HG02970 (cell line): ENCODE results near the gene GAL3ST3.

ENCODE experiments used
- ATAC-seq: cut with Tn5 transposase; IDR thresholded peaks from one replicate; pipeline ENCODE4 v1.9.1; 2021; ENCODE audit warnings: mild to moderate bottlenecking, moderate library complexity, moderate number of reproducible peaks; ENCODE audit not compliant: unreplicated experiment, low FRiP score

The GAL3ST3 gene

DNA sequence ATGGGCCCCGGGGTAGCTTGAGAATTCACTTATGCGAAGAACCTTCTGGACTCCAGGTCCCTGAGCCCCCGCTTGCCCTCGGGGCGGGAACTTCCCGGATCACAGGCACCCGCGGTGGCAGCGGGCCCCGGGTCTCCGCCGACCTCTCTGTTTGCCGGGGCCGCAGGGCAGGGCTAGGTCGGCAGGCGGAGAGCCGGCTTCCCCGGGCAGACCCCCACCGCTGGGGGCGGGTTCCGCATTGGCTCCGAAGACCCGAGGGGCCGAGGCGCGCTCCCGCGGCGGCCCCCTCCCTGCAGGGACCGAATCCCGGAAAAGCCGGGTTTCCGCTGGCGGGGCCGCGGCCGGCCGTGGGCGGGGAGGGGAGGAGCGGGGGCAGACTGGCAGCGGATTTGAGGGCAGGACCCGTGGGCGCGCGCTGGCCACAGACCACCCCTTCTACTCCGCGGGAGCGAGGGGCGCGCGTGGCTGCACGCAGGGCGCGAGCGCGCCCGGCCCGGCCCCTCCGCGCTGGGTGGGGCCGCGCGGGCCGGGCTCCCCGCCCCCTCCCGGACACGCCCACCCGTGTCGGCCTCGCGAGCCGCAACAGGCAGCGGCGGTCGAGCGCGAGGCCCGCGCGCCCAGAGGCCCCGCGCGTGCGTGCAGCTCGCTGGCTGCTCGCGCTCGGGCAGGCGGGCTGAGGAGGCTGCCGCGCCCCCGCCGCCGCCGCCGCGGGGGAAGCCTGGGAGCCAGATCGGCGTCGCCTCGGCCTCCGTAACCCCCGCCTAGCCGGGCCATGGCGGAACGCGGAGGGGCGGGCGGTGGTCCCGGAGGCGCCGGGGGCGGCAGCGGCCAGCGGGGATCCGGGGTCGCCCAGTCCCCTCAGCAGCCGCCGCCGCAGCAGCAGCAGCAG lies 21.0 kb upstream of the GAL3ST3 start, which contains the start of gene PACS1:
Gene PACS1 (plus strand): TSS at position 558 of the 889 bp plus-strand sequence. CDS start 215 bp downstream, at position 773.
- ATAC-seq, result peak; percentile 53

DNA sequence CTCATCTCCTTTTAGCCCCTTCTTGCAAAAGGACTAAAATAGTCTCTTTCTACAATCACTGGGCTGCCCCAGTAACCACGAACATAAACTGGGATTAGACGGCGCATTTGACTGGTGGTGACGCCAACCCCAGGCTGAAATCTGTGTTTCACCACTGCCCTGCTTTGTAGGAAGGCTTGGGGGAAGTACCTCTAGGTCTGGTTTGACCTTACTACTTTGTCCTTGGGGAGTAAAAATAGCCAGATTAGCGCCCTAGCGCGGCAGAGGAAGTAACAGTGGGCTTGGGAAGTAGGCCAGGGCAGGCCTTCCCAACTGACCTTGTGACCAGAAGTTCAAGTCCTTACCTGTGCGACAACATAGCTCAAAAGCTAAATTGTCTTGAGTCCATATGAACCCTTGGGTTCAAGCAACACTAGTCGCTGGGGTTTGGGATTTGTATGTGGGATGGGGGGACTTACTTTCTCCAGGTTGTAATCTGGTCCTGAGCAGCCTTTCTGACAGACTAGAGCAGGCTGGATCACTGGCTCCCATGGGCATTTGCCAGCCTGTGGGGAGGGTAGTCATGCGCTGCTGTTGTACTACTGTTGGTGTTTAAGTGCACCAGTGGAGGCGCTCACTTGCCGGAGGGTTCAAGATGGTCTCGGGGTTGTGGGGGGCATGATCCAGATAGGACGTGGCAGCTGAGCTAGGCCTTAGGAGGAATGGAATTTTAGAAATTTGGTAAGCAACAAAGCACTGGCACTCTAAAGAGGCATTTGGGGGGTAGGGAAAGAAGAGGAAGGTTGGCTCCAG lies 20.2 kb upstream of the GAL3ST3 start:
- peak; percentile 9 for ATAC-seq

DNA sequence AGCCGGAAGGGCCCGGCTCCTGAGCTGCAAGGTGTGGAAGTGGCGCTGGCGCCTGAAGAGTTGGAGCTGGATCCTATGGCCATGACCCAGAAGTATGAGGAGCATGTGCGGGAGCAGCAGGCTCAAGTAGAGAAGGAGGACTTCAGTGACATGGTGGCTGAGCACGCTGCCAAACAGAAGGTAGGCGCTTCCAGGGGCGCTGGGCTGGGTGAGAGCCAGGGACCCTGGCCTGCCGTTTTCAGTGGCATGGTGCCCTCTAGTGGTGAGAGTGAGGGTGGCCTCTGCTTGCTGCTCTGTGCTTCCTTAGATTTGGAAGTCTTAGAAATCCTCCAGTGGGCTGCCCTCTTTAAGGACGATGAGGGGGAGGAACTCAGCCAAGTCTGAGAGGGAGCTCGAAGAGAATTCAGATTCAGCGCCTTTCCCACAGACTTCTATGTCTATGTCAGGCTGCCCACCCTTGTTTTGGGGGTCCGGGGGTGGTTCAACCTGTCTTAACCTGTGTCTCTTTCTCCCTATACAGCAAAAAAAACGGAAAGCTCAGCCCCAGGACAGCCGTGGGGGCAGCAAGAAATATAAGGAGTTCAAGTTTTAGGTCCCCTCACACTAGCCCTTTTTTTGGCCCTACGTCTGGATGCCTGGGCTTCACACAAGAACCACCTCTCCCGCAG lies 19.3 kb upstream of the GAL3ST3 start:
- ATAC-seq, result no peak

DNA sequence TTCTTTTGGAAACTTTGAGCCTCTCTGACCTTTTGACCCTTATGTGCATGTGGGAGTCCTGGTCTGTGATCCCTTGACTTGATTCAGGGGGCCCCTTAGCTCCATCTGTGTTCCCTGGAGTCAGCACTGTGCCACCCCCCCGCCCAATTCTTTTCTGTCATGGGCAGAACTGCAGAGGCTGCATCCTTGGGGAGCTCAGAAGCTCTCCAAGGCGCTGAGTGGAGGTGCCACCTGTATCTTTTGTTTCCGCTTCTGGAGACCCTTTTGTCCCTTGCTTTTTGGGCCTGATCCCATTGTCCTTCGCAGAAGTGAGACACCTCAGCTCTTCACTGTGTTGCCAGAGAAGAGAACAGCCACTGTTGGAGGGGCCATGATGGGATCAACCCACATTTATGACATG lies 18.7 kb upstream of the GAL3ST3 start:
- no peak for ATAC-seq

DNA sequence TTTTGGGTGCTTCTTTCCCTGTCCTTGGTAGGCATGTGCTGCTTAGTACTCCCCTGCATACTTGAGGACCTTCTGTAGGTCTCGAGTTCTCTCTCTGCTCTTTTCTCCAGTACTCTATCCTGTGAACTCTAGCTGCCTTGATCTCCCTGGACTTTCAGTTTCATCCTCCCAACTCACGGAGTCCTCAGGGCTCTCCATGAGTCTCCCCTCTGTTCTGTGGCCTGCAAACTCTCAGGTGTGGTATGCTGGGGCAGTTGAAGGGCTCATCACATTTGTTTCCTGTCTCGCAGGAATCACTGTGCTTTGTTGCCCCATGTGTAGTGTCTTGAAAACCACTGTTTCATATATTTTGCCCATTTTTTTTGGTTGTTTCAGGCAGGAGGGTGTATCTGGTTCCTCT lies 17.8 kb upstream of the GAL3ST3 start:
- no peak for ATAC-seq

DNA sequence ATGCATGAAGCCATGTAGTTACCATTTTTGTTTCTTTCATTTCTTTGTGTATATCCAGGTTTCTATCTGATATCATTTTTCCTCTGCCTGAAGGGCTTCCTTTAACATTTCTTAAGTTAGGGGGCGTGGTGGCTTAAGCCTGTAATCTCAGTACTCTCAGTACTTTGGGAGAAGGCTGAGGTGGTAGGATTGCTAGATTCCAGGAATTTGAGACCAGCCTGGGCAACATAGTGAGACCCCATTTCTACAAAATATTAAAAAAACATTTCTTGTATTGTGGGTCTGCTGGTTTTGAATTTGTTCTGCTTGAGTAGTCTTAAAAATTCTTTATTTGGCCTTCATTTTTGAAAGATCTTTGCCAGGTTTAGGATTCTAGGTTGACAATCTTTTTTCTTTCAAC lies 15.6 kb upstream of the GAL3ST3 start:
- no peak for ATAC-seq

DNA sequence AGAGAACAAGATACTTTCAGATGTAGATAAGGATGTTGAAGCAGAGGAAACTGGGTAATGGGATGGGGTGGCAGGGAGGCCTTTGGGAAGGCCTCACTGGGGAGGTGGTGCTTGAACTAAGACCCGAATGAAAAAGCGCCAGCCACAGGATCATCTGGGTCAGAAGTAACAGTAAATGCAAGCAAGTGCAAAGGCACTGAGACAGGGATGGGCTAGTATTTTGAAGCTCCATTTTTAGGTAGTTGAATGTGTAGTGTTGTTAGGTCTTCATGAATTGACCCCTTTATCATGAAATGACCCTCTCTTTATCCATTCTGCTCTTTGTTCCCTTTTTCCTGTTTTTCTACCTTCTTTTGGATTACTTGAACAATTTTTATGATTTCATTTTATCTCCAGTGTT lies 14.9 kb upstream of the GAL3ST3 start:
- ATAC-seq, result no peak

DNA sequence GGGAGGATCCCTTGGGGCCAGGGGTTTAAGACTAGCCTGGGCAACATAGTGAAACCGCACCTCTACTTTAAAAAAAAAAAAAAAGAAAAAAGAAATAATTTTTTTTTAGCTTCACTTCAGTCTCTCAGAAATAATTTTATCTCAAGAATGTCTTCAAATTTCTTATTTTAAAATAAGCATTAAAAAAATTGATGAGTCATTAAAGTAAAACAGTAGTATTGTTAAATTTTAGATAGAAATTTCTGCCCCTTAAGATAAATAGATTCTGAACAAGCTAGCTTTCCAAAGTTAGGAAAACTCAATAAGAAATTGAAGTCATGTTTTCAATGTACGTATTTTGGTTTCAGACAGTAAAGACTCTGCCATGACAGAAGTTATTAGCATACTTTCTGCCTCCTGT lies 13.4 kb upstream of the GAL3ST3 start:
- no peak for ATAC-seq

DNA sequence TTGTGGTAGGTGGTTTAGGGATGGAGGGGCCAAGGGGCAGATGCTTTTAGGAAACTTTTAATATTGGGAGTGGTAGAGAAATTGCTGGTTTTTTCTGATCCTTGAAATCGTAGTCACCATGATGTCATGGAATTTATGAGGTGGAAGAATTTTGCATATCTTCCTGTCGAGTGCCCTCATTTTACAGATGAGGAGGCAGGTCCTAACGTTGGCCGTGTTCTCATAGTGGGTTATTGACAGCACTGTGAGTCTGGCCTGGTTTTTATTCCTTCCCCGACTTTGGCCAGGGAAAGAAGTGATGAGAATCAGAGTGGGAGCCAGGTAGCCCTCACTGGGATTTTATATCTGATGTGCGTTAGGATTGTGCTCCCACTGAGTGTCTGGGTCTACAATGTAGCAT lies 12.3 kb upstream of the GAL3ST3 start:
- no peak for ATAC-seq

DNA sequence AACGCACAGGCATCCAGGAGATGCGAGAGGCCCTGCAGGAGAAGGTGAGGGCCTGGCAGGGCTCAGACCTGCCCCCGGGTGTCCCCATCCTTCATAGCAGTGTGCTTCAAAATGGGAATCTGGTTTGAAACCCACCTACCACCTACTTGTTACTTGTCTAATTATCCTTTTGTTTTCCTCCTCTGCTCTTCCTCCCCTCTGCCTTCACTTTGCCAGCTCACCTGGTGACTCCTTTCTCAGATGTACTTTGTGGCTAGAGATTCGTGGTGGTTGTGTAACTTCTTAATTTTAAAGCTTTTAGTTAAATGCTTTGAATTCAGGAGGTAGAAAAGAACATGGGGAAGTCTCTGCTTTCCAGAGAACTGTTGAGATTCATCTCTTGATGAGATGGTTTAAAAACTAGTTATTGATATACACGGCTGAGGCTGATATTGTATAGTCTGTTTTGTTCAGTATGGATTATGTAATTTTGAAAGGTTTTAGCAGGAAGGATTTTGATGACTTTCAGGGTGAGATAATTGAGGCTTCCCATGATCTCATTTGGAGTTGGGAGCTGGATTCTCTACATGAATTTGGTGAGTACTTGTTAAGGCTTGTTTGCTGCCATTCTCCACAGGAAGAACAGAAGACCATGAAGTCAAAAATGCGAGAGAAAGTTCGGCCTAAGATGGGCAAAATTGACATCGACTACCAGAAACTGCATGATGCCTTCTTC lies 11.2 kb upstream of the GAL3ST3 start:
- no peak for ATAC-seq

DNA sequence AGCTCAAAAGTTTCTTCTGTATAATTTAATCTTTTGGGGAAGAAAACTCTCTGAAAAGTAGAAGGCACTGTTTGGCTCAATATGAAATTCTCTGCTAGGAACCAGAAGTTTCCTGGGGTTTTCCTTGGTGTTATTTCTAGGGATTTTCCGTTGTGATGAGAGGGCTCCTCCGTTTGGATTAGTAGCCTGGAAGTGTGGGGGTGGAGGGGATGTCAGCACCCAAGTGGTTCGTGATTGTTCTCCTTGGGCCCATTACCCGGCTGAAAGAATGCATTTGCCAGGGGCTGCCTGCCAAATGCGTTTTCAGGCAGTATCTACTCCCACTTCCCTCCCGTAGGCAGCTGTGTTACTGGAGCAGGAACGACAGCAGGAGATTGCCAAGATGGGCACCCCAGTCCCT lies 7.5 kb upstream of the GAL3ST3 start:
- ATAC-seq, result no peak

DNA sequence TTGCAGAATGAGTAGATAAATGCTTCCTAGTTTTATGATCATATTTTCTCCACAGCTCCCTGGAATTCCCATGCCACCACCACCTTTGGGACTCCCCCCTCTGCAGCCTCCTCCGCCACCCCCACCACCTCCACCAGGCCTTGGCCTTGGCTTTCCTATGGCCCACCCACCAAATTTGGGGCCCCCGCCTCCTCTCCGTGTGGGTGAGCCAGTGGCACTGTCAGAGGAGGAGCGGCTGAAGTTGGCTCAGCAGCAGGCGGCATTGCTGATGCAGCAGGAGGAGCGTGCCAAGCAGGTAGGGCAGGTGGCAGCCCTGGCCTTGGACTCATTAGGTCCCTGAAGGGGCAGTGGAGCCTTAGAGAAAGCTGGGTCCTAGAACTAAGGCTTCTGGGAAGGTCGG lies 6.1 kb upstream of the GAL3ST3 start:
- ATAC-seq, result no peak

DNA sequence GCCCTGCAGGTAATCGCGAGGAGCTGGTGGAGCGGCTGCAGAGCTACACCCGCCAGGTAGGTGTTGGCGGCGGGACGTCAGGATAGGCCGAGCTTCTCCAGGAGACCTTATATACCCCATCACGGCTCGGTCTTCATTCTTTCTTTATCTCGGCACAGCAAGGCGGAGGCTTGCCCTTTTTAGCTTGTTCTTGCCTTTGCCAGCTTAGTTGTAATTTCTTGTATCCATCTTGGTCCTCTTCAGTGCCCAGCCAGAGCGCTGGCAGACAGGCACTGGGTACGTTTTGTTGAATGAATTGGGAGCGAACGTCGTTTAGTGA lies 3.7 kb upstream of the GAL3ST3 start:
- ATAC-seq, result no peak

DNA sequence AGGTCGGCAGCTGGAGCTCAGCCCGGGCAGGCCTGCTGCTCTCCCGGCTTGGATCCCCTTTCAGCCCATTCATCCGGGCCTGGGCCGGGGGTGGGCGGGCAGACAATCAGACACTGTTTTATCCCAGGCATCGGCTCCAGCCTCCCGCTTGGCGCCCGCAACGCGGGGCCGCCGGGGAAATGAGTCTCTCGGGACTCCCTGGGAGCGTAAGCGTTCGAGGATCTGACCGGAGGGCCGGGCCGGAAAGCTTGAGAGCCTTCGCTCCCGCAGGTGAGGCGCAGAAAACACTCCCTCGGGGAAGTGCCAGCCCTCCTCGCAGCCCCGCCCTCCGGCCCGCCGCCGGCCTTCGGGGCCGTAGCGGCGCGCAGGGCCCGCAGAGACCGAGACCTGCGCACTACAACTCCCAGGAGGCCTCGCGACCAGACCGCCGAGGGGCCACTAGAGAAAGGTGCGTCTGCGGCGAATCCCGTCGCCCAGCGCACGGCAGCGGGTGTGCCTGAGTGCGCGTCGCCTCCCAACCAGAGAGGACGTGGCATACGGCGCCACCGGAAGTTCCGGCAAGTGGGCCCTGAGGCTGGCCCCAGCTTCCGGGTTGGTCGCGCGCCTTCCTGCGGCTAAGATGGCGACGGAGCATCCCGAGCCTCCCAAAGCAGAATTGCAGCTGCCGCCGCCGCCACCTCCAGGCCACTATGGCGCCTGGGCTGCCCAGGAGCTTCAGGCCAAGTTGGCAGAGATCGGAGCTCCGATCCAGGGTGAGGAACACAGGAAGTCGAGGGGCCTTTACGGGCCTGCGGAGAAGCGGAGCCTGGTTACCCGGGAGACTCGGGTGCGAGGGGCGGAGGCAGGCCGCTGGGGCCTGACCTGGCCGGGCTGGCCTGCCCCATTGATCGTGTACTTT lies 3.1 kb upstream of the GAL3ST3 start, which contains the start of gene SF3B2:
Gene SF3B2 (plus strand): TSS at position 599 of the 898 bp plus-strand sequence. CDS start 21 bp downstream, at position 620.
- peak; percentile 92 for ATAC-seq

DNA sequence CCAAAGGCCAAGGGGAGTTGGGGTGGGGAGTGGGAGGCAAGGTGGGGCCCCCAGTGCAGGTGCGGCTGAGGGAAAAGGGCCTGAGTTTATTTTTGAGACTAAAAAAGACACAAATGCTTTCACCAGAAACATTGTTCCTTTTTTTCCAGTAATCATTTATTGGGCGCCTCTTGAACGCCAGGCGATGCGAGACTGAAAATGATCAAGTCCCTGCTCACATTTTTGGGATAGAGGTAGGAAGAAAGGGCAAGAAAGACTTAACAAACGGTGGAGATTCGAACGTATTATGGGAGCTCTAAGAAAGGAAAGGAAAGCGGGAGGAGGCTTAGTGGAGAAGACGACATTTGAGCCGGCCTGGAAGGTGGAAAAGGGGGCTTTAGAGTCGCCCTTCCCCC lies 2.4 kb upstream of the GAL3ST3 start:
- ATAC-seq, result no peak

DNA sequence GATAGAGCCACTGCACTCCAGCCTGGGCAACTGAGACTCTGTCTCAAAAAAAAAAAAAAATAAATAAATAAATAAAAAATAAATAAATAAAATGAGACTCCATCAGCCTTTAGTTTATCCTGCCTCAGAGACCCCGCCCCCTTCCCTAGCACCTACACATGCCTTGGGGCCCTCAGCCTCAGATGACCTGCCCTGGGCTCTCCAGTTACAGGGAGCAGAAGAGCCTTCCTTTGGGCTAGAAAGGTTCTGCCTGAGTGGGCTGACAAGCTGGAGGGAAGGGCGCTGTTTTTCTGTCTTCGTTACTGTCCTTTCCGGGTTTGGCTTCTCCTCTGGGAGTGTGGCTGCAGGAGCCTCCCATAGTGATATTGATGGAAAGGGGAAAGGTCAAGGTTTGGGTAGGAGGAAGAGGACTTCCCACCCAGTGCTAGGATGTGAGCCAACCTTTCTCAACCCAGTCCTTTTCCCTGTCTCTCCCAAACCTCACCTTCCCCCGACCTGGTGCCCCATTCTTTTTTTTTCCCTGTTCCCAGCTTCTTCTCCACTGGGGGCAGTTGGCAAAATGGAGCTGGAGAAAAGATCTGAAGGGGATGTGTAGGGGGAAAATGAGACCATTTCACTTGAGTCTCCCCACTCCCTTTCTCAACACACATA lies 1.7 kb upstream of the GAL3ST3 start:
- no peak for ATAC-seq

DNA sequence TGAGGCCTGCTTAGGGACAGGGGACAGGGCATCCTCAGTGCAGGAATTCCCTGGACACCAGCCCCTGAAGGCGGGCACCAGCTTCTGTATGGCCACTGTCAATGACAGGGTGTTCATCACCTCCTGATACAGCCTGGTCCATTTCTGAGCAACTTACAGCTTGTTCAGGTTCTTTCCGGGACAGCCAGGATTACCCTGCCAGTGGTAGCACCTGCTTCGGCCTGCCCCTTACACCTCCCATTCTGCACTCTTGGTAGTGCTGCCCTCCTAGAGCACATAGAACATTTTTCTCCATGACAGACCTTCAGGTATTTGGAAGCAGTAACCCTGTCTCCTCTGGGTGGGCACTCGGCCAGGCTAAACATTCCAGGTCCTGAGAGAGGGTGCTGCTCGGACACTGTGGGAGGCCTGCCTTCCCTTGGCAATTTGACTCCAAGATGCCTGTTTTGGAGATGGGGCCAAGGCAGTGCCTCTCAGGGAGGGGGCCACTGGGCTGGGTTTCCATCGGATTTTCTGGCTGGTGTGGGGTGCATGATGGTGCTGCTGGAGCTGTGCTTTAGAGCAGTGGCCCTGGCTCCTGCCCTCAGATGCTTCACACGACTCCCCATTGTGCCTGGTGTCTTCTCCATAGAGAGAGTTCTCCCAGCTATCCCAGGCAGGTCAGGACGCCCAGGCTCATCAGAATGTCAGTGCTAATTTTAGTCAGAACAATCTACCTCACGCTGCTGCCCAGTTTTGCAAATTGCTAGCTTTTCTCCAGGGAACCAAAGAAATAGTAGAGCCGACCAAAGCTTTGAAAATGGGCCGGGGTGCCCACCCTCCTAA lies 1.2 kb downstream of the GAL3ST3 start:
- ATAC-seq, result no peak

DNA sequence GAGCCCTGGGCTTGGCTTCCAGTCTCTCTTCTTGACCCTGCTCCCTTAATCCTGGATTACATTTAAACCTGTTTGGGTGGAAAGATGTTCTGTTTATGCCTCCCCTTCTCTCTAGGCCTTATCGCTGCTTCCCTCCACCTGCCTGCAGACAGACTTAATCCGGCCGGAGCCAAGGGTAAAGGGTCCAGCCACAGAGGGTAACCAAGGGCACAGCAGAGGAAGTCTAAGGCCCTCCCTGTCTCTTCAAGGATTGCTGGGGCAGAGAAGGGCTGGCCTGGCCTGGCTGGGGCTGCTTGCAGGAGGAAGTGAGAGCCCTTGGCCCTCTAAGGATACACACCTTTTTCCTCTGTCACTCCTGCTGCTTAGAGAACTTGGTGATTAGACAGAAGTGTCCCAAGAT lies 2.1 kb downstream of the GAL3ST3 start:
- ATAC-seq, result no peak
